Hepatocyte (in vitro differentiated cells): ENCODE data around the gene TTC1. TPM values are rescaled to one million over a fixed set of nuclear protein-coding genes. Genes with fewer than 3 reads are reported as not detected.

Experiments used
- DNase-seq: peaks from one replicate; pipeline ENCODE4 v3.0.0-alpha.2; 2016; ENCODE audit warnings: low spot score
- H2AFZ ChIP-seq: fragments of 200-600 bp; sonication (generic); 2 replicates; pipeline ENCODE4 v1.6.0; 2016; ENCODE audit warnings: antibody characterized with exemption, mild to moderate bottlenecking
- H3K27ac ChIP-seq: fragments of 200-600 bp; sonication (generic); 2 replicates; pipeline ENCODE4 v1.5.1; 2016; ENCODE audit warnings: mild to moderate bottlenecking
- H3K27me3 ChIP-seq: fragments of 200-600 bp; sonication (generic); 2 replicates; pipeline ENCODE4 v1.6.1; 2016
- H3K36me3 ChIP-seq: fragments of 200-600 bp; sonication (generic); replicated peaks from 2 replicates; pipeline ENCODE4 v1.5.1; 2016; ENCODE audit warnings: low read depth; ENCODE audit not compliant: insufficient read depth
- H3K4me1 ChIP-seq: fragments of 200-600 bp; sonication (generic); 2 replicates; pipeline ENCODE4 v1.5.1; 2016; ENCODE audit warnings: mild to moderate bottlenecking, moderate library complexity; ENCODE audit not compliant: insufficient read depth
- H3K4me2 ChIP-seq: fragments of 200-600 bp; sonication (generic); 2 replicates; pipeline ENCODE4 v1.6.0; 2016
- H3K4me3 ChIP-seq: fragments of 200-600 bp; sonication (generic); 2 replicates; pipeline ENCODE4 v1.5.1; 2016; ENCODE audit warnings: mild to moderate bottlenecking
- H3K79me2 ChIP-seq: fragments of 200-600 bp; sonication (generic); 2 replicates; pipeline ENCODE4 v1.6.0; 2017; ENCODE audit warnings: mild to moderate bottlenecking
- H3K9me2 ChIP-seq: fragments of 200-600 bp; sonication (generic); replicated peaks from 2 replicates; pipeline ENCODE4 v1.6.0; 2017; ENCODE audit warnings: mild to moderate bottlenecking; ENCODE audit not compliant: insufficient read depth
- H3K9me3 ChIP-seq: fragments of 200-600 bp; sonication (generic); 2 replicates; pipeline ENCODE4 v1.5.1; 2016; ENCODE audit warnings: low read depth, mild to moderate bottlenecking
- H4K20me1 ChIP-seq: fragments of 200-600 bp; sonication (generic); 2 replicates; pipeline ENCODE4 v1.6.0; 2016; ENCODE audit warnings: mild to moderate bottlenecking; ENCODE audit not compliant: insufficient read depth, poor library complexity, severe bottlenecking
- CTCF ChIP-seq: fragments of 200-600 bp; sonication (generic); IDR thresholded peaks from 2 replicates; pipeline ENCODE4 v1.5.1; 2016; ENCODE audit warnings: antibody characterized with exemption, mild to moderate bottlenecking; ENCODE audit not compliant: poor library complexity
- EZH2 ChIP-seq: fragments of 200-600 bp; sonication (generic); IDR thresholded peaks from 2 replicates; pipeline ENCODE4 v1.6.1; 2016; ENCODE audit warnings: antibody characterized with exemption, mild to moderate bottlenecking, borderline replicate concordance
- EZH2phosphoT487 ChIP-seq: fragments of 200-600 bp; sonication (generic); IDR thresholded peaks from one replicate; pipeline ENCODE4 v1.6.1; 2018; ENCODE audit warnings: antibody characterized with exemption, mild to moderate bottlenecking, low read depth, moderate library complexity; ENCODE audit not compliant: unreplicated experiment, severe bottlenecking
- WGBS: methylation state at CpG from one replicate; pipeline ENCODE4 v1.1.6; 2016; ENCODE audit warnings: low lambda C conversion rate; ENCODE audit errors: missing lambda C conversion rate; 5-methylcytosine and 5-hydroxymethylcytosine counted together
- polyA plus RNA-seq: library from polyadenylated mRNA; unstranded; fragments of >200 nt; fragmentation: Nextera tagmentation; extraction: Ambion mirVana; gene quantifications from 2 replicates; pipeline ENCODE4 v1.2.1, GENCODE V29; 2016
- total RNA-seq: library from RNA; depleted of rRNA; stranded (reverse); fragments of >200 nt; gene quantifications from 2 replicates; pipeline ENCODE4 v1.2.3, GENCODE V29; 2014

The TTC1 gene
- total and polyA plus RNA-seq, 2 experiments from 2014 or later, result 46.9 to 57.3 TPM

GRCh38 chr5:160018945-160019625 is 10.1 kb downstream of the TTC1 start:
- H3K36me3 ChIP-seq, result no peaks in the 10 kb centered on the region
- H3K79me2 ChIP-seq, result peaks cover 22% of the 10 kb centered on the region
- H3K27ac ChIP-seq, result no peak overlapping the region
- WGBS, result 96% methylated on average over 2 of the region's 2 CpGs
- no peaks in the 10 kb centered on the region for H3K9me2 ChIP-seq
- DNase-seq, result no peak
- no peaks in the 10 kb centered on the region for H4K20me1 ChIP-seq
- H3K9me3 ChIP-seq, result no peaks in the 10 kb centered on the region
- no peak for TF ChIP-seq EZH2
- TF ChIP-seq CTCF, result no peak
- no peak for TF ChIP-seq EZH2phosphoT487
- H2AFZ ChIP-seq, result no peak overlapping the region
- H3K27me3 ChIP-seq, result no peaks in the 10 kb centered on the region
- H3K4me2 ChIP-seq, result no peak overlapping the region
- H3K4me1 ChIP-seq, result no peaks in the 10 kb centered on the region
- no peak overlapping the region for H3K4me3 ChIP-seq

GRCh38 chr5:160020266-160020770 is 11.4 kb downstream of the TTC1 start:
- H3K4me3 ChIP-seq, result no peak overlapping the region
- TF ChIP-seq EZH2phosphoT487, result no peak
- TF ChIP-seq CTCF, result no peak
- no peak for TF ChIP-seq EZH2
- H2AFZ ChIP-seq, result no peak overlapping the region
- no peaks in the 10 kb centered on the region for H3K9me2 ChIP-seq
- no peak overlapping the region for H3K4me2 ChIP-seq
- no peaks in the 10 kb centered on the region for H3K4me1 ChIP-seq
- peaks cover 23% of the 10 kb centered on the region for H3K79me2 ChIP-seq
- 82% methylated on average over 7 of the region's 7 CpGs for WGBS
- no peaks in the 10 kb centered on the region for H3K9me3 ChIP-seq
- H3K27me3 ChIP-seq, result no peaks in the 10 kb centered on the region
- DNase-seq, result no peak
- no peaks in the 10 kb centered on the region for H4K20me1 ChIP-seq
- H3K36me3 ChIP-seq, result no peaks in the 10 kb centered on the region
- no peak overlapping the region for H3K27ac ChIP-seq

GRCh38 chr5:160020964-160021363 is 12.0 kb downstream of the TTC1 start:
- no peaks in the 10 kb centered on the region for H3K36me3 ChIP-seq

More at GRCh38 chr5:160020964-160021363, 12.0 kb downstream of the TTC1 start:
- no peak for DNase-seq
- no peaks in the 10 kb centered on the region for H3K9me3 ChIP-seq
- H3K9me2 ChIP-seq, result no peaks in the 10 kb centered on the region
- peak overlapping the region; percentile 16 for H3K27ac ChIP-seq
- no peak for TF ChIP-seq EZH2
- no peak for TF ChIP-seq EZH2phosphoT487
- TF ChIP-seq CTCF, result no peak
- no peaks in the 10 kb centered on the region for H3K4me1 ChIP-seq
- peaks cover 26% of the 10 kb centered on the region for H3K79me2 ChIP-seq
- H3K27me3 ChIP-seq, result no peaks in the 10 kb centered on the region
- H3K4me2 ChIP-seq, result no peak overlapping the region
- WGBS, result 60% methylated on average over 4 of the region's 4 CpGs
- no peaks in the 10 kb centered on the region for H4K20me1 ChIP-seq
- H3K4me3 ChIP-seq, result no peak overlapping the region
- H2AFZ ChIP-seq, result no peak overlapping the region
